Activated T-cell treated with anti-CD3 and anti-CD28 coated beads, Interleukin-2, amount 50 U/mL, for 1 hour (primary cell): ENCODE data around the gene CHST11.

Source experiments
- DNase-seq: peaks from one replicate; pipeline ENCODE4 v3.0.0-alpha.2; 2020

CHST11 gene

GRCh38 chr12:104637604-104638003 is 180.9 kb downstream of the CHST11 start:
- no peak for DNase-seq

GRCh38 chr12:104638218-104638850 is 181.6 kb downstream of the CHST11 start:
- no peak for DNase-seq

- DNase-seq: no peak
Observed at GRCh38 chr12:104638851-104639240, 182.1 kb downstream of the CHST11 start.

- DNase-seq: no peak
Observed at GRCh38 chr12:104640956-104641355, 184.2 kb downstream of the CHST11 start.

GRCh38 chr12:104641862-104642261 is 185.1 kb downstream of the CHST11 start:
- DNase-seq: no peak

GRCh38 chr12:104643093-104643818 is 186.5 kb downstream of the CHST11 start:
- no peak for DNase-seq

GRCh38 chr12:104643819-104644669 is 187.3 kb downstream of the CHST11 start:
- DNase-seq: no peak

- DNase-seq: no peak
Observed at GRCh38 chr12:104648756-104649155, 192.0 kb downstream of the CHST11 start.

GRCh38 chr12:104649217-104649824 is 192.6 kb downstream of the CHST11 start:
- no peak for DNase-seq

GRCh38 chr12:104649921-104650320 is 193.2 kb downstream of the CHST11 start:
- no peak for DNase-seq

GRCh38 chr12:104650541-104650940 is 193.8 kb downstream of the CHST11 start:
- no peak for DNase-seq

GRCh38 chr12:104651811-104652210 is 195.1 kb downstream of the CHST11 start:
- DNase-seq: no peak

- no peak for DNase-seq
Observed at GRCh38 chr12:104652358-104652757, 195.6 kb downstream of the CHST11 start.

GRCh38 chr12:104652910-104653309 is 196.2 kb downstream of the CHST11 start:
- DNase-seq: no peak

GRCh38 chr12:104653730-104654664 is 197.2 kb downstream of the CHST11 start:
- no peak for DNase-seq

GRCh38 chr12:104654665-104655609 is 198.2 kb downstream of the CHST11 start:
- no peak for DNase-seq

- no peak for DNase-seq
Observed at GRCh38 chr12:104656383-104656782, 199.6 kb downstream of the CHST11 start.

- no peak for DNase-seq
Observed at GRCh38 chr12:104656921-104657320, 200.2 kb downstream of the CHST11 start.

- DNase-seq: no peak
Observed at GRCh38 chr12:104657726-104658484, 201.2 kb downstream of the CHST11 start.

GRCh38 chr12:104659058-104659457 is 202.3 kb downstream of the CHST11 start:
- DNase-seq: no peak
